SK-N-SH (cell line): Measurements from ENCODE around the gene GSG1L. TPM values are rescaled to one million over a fixed set of nuclear protein-coding genes. Genes with fewer than 3 reads are reported as not detected.

Experiments
- CTCF ChIA-PET: fragments of 300-600, 350-600 bp; formaldehyde crosslinking; extraction: SDS; loops from one replicate; lab custom pipeline; 2021; lab: Yijun Ruan, JAX
- POLR2A ChIA-PET: fragments of 350-600 bp; sonication (Branson Sonifier 250); formaldehyde crosslinking; extraction: SDS; loops from one replicate; lab custom pipeline; 2020; ENCODE audit warnings: antibody characterized with exemption, inconsistent platforms; lab: Yijun Ruan, JAX
- DNase-seq: peaks from one replicate; pipeline ENCODE4 v3.0.0; 2012
- H2AFZ ChIP-seq: fragments of 200-600 bp; sonication (generic); 2 replicates; pipeline ENCODE4 v1.8.1; 2016; ENCODE audit warnings: antibody characterized with exemption, mild to moderate bottlenecking, low read depth
- H3F3A ChIP-seq: fragments of 200-600 bp; sonication (generic); replicated peaks from 2 replicates; pipeline ENCODE3; 2016; ENCODE audit warnings: antibody characterized with exemption, mild to moderate bottlenecking; ENCODE audit not compliant: insufficient read depth
- H3K27ac ChIP-seq, 2 experiments: fragments of 200-500 bp in 1 of 2; fragments of 200-600 bp in 1 of 2; sonication (Bioruptor generic) in 1 of 2; sonication (generic), shearing (Covaris generic) in 1 of 2; 2 replicates each; pipeline versions ENCODE4 v1.5.1 to v1.6.1; 2014 to 2016; ENCODE audit warnings: low read depth in 2 of 2, inconsistent platforms in 1 of 2, low read length in 1 of 2, mild to moderate bottlenecking in 1 of 2, mixed read lengths in 1 of 2
- H3K27me3 ChIP-seq: fragments of 200-600 bp; sonication (generic), shearing (Covaris generic); 2 replicates; pipeline ENCODE4 v1.6.1; 2016; ENCODE audit warnings: mixed run types; ENCODE audit not compliant: insufficient read depth
- H3K36me3 ChIP-seq, 2 experiments: fragments of 200-500 bp in 1 of 2; fragments of 200-600 bp in 1 of 2; sonication (Bioruptor generic) in 1 of 2; sonication (generic) in 1 of 2; replicated peaks in 1 of 2; 2 replicates each; pipeline versions ENCODE3 to v1.5.1; 2014 to 2016; ENCODE audit warnings: low read length in 1 of 2, mild to moderate bottlenecking in 1 of 2; ENCODE audit not compliant: insufficient read depth in 2 of 2, control insufficient read depth in 1 of 2
- H3K4me1 ChIP-seq, 2 experiments: fragments of 200-500 bp in 1 of 2; fragments of 200-600 bp in 1 of 2; sonication (Bioruptor generic) in 1 of 2; sonication (generic), shearing (Covaris generic) in 1 of 2; 2 replicates each; pipeline versions ENCODE4 v1.5.1 to v1.6.1; 2014 to 2016; ENCODE audit warnings: low read depth in 1 of 2, low read length in 1 of 2, mixed run types in 1 of 2; ENCODE audit not compliant: insufficient read depth in 2 of 2, control insufficient read depth in 1 of 2
- H3K4me2 ChIP-seq: fragments of 200-600 bp; sonication (generic), shearing (Covaris generic); 2 replicates; pipeline ENCODE4 v1.6.1; 2017; ENCODE audit warnings: mixed run types
- H3K4me3 ChIP-seq, 2 experiments: fragments of 200-500 bp in 1 of 2; fragments of 200-600 bp in 1 of 2; sonication (Bioruptor generic) in 1 of 2; sonication (generic), shearing (Covaris generic) in 1 of 2; 2 replicates each; pipeline versions ENCODE4 v1.5.1 to v1.8.1; 2014 to 2016; ENCODE audit warnings: low read depth in 2 of 2, inconsistent platforms in 1 of 2, low read length in 1 of 2, mild to moderate bottlenecking in 1 of 2, mixed read lengths in 1 of 2, moderate library complexity in 1 of 2
- H3K79me2 ChIP-seq: fragments of 200-600 bp; sonication (generic); 2 replicates; pipeline ENCODE4 v1.8.1; 2017; ENCODE audit warnings: mild to moderate bottlenecking; ENCODE audit not compliant: insufficient read depth
- H3K9ac ChIP-seq: fragments of 200-600 bp; sonication (generic); 2 replicates; pipeline ENCODE4 v1.6.1; 2017; ENCODE audit warnings: mixed run types
- H3K9me2 ChIP-seq: fragments of 200-600 bp; sonication (generic); 2 replicates; pipeline ENCODE4 v1.6.1; 2017; ENCODE audit warnings: mixed run types
- H3K9me3 ChIP-seq: fragments of 200-600 bp; sonication (generic); 2 replicates; pipeline ENCODE4 v1.6.1; 2017; ENCODE audit warnings: mixed run types, mild to moderate bottlenecking, moderate library complexity
- H4K20me1 ChIP-seq: fragments of 200-600 bp; sonication (generic); 2 replicates; pipeline ENCODE4 v1.6.1; 2017; ENCODE audit warnings: mild to moderate bottlenecking, mixed run types; ENCODE audit not compliant: insufficient read depth
- CHD2 ChIP-seq: fragments of 150-350 bp; IDR thresholded peaks from 2 replicates; pipeline ENCODE4 v1.6.1; 2018; ENCODE audit warnings: low read length; ENCODE audit not compliant: partially characterized antibody
- ELF1 ChIP-seq: IDR thresholded peaks from 2 replicates; pipeline ENCODE4 v1.4.0; 2012
- EZH2phosphoT487 ChIP-seq: fragments of 200-600 bp; sonication (generic); IDR thresholded peaks from 2 replicates; pipeline ENCODE4 v1.6.1; 2017; ENCODE audit warnings: low read depth, mixed run types, mild to moderate bottlenecking, antibody characterized with exemption, moderate library complexity, borderline replicate concordance
- FOXJ3 ChIP-seq: sonication (generic); formaldehyde crosslinking; IDR thresholded peaks from 2 replicates; pipeline ENCODE4 v1.5.1; 2020; ENCODE audit warnings: mild to moderate bottlenecking, missing genetic modification reagents
- JUND ChIP-seq: IDR thresholded peaks from 2 replicates; pipeline ENCODE4 v1.4.0; 2012
- NFIC ChIP-seq: IDR thresholded peaks from 2 replicates; pipeline ENCODE4 v1.4.0; 2012; ENCODE audit warnings: borderline replicate concordance
- POLR2AphosphoS5 ChIP-seq: IDR thresholded peaks from 2 replicates; pipeline ENCODE4 v1.6.1; 2012; ENCODE audit warnings: low read depth, low read length
- TEAD4 ChIP-seq: IDR thresholded peaks from 2 replicates; pipeline ENCODE4 v1.4.0; 2012; ENCODE audit warnings: mild to moderate bottlenecking, borderline replicate concordance; ENCODE audit not compliant: insufficient read depth
- ZBTB33 ChIP-seq: IDR thresholded peaks from 2 replicates; pipeline ENCODE4 v1.4.0; 2012; ENCODE audit warnings: low read depth, borderline replicate concordance
- WGBS: methylation state at CpG from one replicate; pipeline ENCODE4 v1.1.6; 2017; ENCODE audit warnings: low lambda C conversion rate; 5-methylcytosine and 5-hydroxymethylcytosine counted together
- polyA plus RNA-seq, 3 experiments: library from polyadenylated mRNA; depleted of rRNA; stranded (reverse); fragments of >200 nt; gene quantifications; 2 replicates each; pipeline ENCODE4 v1.2.3, GENCODE V29; 2012
- TF ChIP-seq, protein P1 (sequence below): fragments of 200-600 bp; sonication (generic); IDR thresholded peaks from 2 replicates; pipeline ENCODE4 v1.6.1; 2017; ENCODE audit warnings: antibody characterized with exemption, mild to moderate bottlenecking, moderate library complexity
- TF ChIP-seq, protein P2 (sequence below): IDR thresholded peaks from 2 replicates; pipeline ENCODE4 v1.4.0; 2012; ENCODE audit warnings: low read depth
- TF ChIP-seq, protein P3 (sequence below): IDR thresholded peaks from 2 replicates; pipeline ENCODE4; 2012
- TF ChIP-seq, protein P4 (sequence below): fragments of 150-350 bp; IDR thresholded peaks from 2 replicates; pipeline ENCODE4 v1.6.1; 2016; ENCODE audit warnings: mild to moderate bottlenecking, low read depth, low read length

Gene GSG1L
- polyA plus RNA-seq, 1 of the 3 experiments (the other 2 are of a cell fraction), result not detected

GRCh38 chr16:27840311-27841060 lies 223.0 kb downstream of the GSG1L start (continued):
- TF ChIP-seq, protein P1, sequence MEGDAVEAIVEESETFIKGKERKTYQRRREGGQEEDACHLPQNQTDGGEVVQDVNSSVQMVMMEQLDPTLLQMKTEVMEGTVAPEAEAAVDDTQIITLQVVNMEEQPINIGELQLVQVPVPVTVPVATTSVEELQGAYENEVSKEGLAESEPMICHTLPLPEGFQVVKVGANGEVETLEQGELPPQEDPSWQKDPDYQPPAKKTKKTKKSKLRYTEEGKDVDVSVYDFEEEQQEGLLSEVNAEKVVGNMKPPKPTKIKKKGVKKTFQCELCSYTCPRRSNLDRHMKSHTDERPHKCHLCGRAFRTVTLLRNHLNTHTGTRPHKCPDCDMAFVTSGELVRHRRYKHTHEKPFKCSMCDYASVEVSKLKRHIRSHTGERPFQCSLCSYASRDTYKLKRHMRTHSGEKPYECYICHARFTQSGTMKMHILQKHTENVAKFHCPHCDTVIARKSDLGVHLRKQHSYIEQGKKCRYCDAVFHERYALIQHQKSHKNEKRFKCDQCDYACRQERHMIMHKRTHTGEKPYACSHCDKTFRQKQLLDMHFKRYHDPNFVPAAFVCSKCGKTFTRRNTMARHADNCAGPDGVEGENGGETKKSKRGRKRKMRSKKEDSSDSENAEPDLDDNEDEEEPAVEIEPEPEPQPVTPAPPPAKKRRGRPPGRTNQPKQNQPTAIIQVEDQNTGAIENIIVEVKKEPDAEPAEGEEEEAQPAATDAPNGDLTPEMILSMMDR, result no peak
- TF ChIP-seq NFIC, result no peak
- TF ChIP-seq, protein P2, sequence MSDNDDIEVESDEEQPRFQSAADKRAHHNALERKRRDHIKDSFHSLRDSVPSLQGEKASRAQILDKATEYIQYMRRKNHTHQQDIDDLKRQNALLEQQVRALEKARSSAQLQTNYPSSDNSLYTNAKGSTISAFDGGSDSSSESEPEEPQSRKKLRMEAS, result no peak

DNA sequence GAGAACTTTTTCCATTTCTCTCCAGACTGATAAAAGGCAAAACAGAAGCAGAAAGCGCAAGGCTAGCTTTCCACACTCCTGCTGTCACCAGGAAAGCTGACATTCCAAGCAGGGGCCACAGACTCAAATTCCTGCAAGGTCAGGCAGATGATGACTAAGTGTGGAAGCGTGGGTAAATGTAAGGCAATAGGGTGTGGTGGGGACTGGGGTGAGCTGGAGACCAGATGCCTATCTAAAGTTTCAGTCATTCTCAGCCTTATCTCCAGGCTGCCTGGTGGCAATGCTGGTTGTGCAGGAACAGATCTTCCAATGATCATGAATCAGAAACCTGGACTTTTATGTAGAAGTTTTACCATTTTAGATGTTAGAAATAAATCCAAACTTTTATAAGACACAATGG lies 224.1 kb downstream of the GSG1L start:
- TF ChIP-seq TEAD4, result no peak
- no peak for TF ChIP-seq CHD2
- no peak for TF ChIP-seq POLR2AphosphoS5
- POLR2A ChIA-PET, result interaction anchor here (0.6 kb wide), 1 partner anchor 44 kb away, joined by 5 read pairs; no protein-coding TSS in a partner anchor
- Histone ChIP-seq H3K79me2 (no peaks in the 10 kb centered on the region), H3K36me3 (no peaks in the 10 kb centered on the region), H3K9ac (no peak overlapping the region), H3K27ac (no peak overlapping the region), H3F3A (no peaks in the 10 kb centered on the region), H3K9me3 (no peaks in the 10 kb centered on the region), H3K4me1 (no peaks in the 10 kb centered on the region), H3K4me2 (no peak overlapping the region), H3K27me3 (no peaks in the 10 kb centered on the region), H2AFZ (no peak overlapping the region), H4K20me1 (no peaks in the 10 kb centered on the region), H3K4me3 (no peak overlapping the region), H3K9me2 (no peaks in the 10 kb centered on the region)
- CTCF ChIA-PET, result no interaction called here
- no peak for DNase-seq
- WGBS, result 41% methylated on average over 2 of the region's 2 CpGs

DNA sequence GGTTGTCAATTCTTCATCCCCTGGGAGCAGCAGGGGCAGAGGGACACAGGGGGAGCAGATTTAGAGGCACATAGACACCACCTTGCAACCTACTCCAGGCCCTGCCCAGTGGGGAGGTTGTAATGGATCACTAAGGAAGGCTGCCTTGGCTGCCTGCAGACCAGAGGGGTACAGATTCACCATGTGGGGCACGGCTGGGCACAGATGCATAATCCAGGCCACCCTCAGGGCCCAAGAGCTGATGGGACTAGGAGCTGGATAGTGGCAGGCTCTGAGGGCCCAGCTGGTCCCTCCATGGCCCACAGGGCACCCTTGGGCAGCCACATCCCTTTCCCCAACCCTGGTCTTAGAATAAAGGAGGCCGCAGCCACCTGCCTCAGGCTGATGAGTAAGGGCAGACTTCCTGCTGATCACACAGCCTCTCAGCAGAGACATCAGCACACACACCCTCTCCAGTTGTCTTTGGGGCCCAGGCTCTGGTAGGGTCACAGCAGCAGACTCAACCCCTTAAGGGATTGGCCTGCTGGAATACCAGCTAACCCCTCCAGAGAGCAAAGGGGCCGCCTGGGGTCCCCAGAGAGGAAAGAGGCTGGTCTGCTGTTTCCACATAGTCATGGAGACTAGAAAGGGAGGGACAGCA lies 224.9 kb downstream of the GSG1L start:
- no peak overlapping the region for H3K27ac ChIP-seq
- no peaks in the 10 kb centered on the region for H3K9me2 ChIP-seq
- no peaks in the 10 kb centered on the region for H3K9me3 ChIP-seq
- no peak overlapping the region for H2AFZ ChIP-seq
- DNase-seq, result no peak
- no peaks in the 10 kb centered on the region for H4K20me1 ChIP-seq
- no peak overlapping the region for H3K4me2 ChIP-seq
- CTCF ChIA-PET, result no interaction called here
- no peaks in the 10 kb centered on the region for H3K27me3 ChIP-seq
- H3K79me2 ChIP-seq, result no peaks in the 10 kb centered on the region
- H3K36me3 ChIP-seq, result no peaks in the 10 kb centered on the region
- H3K4me1 ChIP-seq, result no peaks in the 10 kb centered on the region
- TF ChIP-seq EZH2phosphoT487 (no peak), JUND (no peak), FOXJ3 (CRISPR knock-in tag) (no peak), ELF1 (no peak), ZBTB33 (no peak)
- TF ChIP-seq, protein P3, sequence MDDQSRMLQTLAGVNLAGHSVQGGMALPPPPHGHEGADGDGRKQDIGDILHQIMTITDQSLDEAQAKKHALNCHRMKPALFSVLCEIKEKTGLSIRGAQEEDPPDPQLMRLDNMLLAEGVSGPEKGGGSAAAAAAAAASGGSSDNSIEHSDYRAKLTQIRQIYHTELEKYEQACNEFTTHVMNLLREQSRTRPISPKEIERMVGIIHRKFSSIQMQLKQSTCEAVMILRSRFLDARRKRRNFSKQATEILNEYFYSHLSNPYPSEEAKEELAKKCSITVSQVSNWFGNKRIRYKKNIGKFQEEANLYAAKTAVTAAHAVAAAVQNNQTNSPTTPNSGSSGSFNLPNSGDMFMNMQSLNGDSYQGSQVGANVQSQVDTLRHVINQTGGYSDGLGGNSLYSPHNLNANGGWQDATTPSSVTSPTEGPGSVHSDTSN, result no peak
- TF ChIP-seq, protein P4, sequence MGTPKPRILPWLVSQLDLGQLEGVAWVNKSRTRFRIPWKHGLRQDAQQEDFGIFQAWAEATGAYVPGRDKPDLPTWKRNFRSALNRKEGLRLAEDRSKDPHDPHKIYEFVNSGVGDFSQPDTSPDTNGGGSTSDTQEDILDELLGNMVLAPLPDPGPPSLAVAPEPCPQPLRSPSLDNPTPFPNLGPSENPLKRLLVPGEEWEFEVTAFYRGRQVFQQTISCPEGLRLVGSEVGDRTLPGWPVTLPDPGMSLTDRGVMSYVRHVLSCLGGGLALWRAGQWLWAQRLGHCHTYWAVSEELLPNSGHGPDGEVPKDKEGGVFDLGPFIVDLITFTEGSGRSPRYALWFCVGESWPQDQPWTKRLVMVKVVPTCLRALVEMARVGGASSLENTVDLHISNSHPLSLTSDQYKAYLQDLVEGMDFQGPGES, result no peak
- TF ChIP-seq, all 33 proteins: peak for 0
- POLR2A ChIA-PET, result interaction anchor here (0.6 kb wide), 1 partner anchor 45 kb away, joined by 5 read pairs; no protein-coding TSS in a partner anchor
- 16% methylated on average over 3 of the region's 3 CpGs for WGBS
- no peaks in the 10 kb centered on the region for H3F3A ChIP-seq
- no peak overlapping the region for H3K9ac ChIP-seq
- no peak overlapping the region for H3K4me3 ChIP-seq
